ENCODE measurements around the gene FAM107B. TPM values are rescaled to one million over a fixed set of nuclear protein-coding genes. Genes with fewer than 3 reads are reported as not detected.

The FAM107B gene
- total and polyA plus RNA-seq, 10 of the 15 experiments (the other 5 are each of a cell fraction or from before 2014, with no cell fraction given): 22.9 to 162 (median 86.6) TPM

DNA sequence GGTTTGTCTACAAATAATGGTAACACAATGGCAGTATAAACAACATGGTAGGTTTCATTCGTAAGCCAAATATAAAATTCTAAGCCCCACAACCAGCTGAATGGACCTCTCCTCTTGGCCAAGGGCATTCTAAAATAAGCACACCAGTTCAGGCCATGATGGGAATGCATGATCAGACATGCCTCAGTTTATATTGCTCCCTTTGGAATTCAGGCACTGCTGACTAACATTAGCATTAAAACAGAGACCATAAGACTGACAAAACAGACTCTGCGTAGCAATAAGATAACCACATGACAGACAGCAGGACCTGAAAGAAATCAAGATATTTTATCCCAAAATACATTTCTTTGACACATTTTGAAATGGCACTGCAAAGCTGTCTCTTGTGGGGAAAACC, 125.8 kb downstream of the FAM107B start:
- ChIA-PET CTCF (interaction anchor here (0.8 to 2.6 kb wide), 6 partner anchors 9 to 174 kb away, joined by 3 to 10 read pairs (median 4); no protein-coding TSS in a partner anchor), POLR2A (interaction anchor here (13.2 kb wide), 1 partner anchor 37 kb away, joined by 99 read pairs; no protein-coding TSS in a partner anchor), RAD21 (ENCODE audit: unreplicated experiment) (interaction anchor here (1.0 to 3.0 kb wide), 12 partner anchors 8 to 189 kb away, joined by 3 to 14 read pairs (median 4); partner anchors contain the start of genes CDNF, HSPA14 and MSANTD7), SMC1A (ENCODE audit: uncharacterized antibody, unreplicated experiment) (interaction anchor here (0.9 to 4.6 kb wide), 17 partner anchors 10 to 304 kb away, joined by 3 to 45 read pairs (median 4); partner anchors contain the start of genes CDNF, DCLRE1C, HSPA14 and MSANTD7)
- in situ Hi-C loops (cut with MboI): loop anchor here (5.0 kb wide), 1 partner anchor 42 kb away; no protein-coding TSS in a partner anchor
- no peak for FAIRE-seq
- DNase-seq (ENCODE audit: low read depth, low spot score): no peak
- ATAC-seq: no peak
- no peaks in the 10 kb centered on the region for H3K27me3 ChIP-seq (replicated peaks in 1 of 2; ENCODE audit: control insufficient read depth in 2 of 2, insufficient read depth in 2 of 2, low read length in 1 of 2)
- no peaks in the 10 kb centered on the region for H3K79me2 ChIP-seq (ENCODE audit: control insufficient read depth, insufficient read depth, low read length)
- H4K20me1 ChIP-seq (ENCODE audit: control insufficient read depth, insufficient read depth): no peaks in the 10 kb centered on the region
- peaks cover 47% of the 10 kb centered on the region for H3K4me1 ChIP-seq (ENCODE audit: control insufficient read depth, insufficient read depth, low read length)
- H3K27ac ChIP-seq (ENCODE audit: control insufficient read depth, insufficient read depth): peak overlapping the region; percentile 74
- no peaks in the 10 kb centered on the region for H3K9me3 ChIP-seq (replicated peaks; ENCODE audit: control insufficient read depth, insufficient read depth, low read length)
- H3K4me3 ChIP-seq: peak overlapping the region; percentile 59; the same call in 1 of the 2 replicates
- H2AFZ ChIP-seq (ENCODE audit: control insufficient read depth, low read depth, low read length): no peak overlapping the region
- H3K9ac ChIP-seq (ENCODE audit: control insufficient read depth, insufficient read depth, low read length): peak overlapping the region; percentile 47; the same call in 1 of the 2 replicates
- no peaks in the 10 kb centered on the region for H3K36me3 ChIP-seq (ENCODE audit: control insufficient read depth in 2 of 2, insufficient read depth in 2 of 2, low read length in 1 of 2)
- WGBS (ENCODE audit: insufficient coverage, insufficient replicate concordance, low lambda C conversion rate, missing lambda C conversion rate): 63% methylated on average over 2 of the region's 2 CpGs
- H3K4me2 ChIP-seq (ENCODE audit: control insufficient read depth, insufficient read depth): peak overlapping the region; percentile 84
- intact Hi-C loops (cut with micrococcal nuclease; ENCODE audit: unreplicated experiment): loop anchor here (1.0 to 5.0 kb wide), 7 partner anchors 10 to 305 kb away; partner anchors contain the start of gene DCLRE1C
- no TSS peak for BruUV-seq (replicated peaks)
- no peak for TF ChIP-seq YY1 (IDR thresholded peaks at IDR 0.05; ENCODE audit: low read depth, low read length)
- no peak for TF ChIP-seq ZNF207 (IDR thresholded peaks at IDR 0.05; ENCODE audit: borderline replicate concordance)
- no peak for TF ChIP-seq NBN (IDR thresholded peaks at IDR 0.05)
- TF ChIP-seq, protein P1, sequence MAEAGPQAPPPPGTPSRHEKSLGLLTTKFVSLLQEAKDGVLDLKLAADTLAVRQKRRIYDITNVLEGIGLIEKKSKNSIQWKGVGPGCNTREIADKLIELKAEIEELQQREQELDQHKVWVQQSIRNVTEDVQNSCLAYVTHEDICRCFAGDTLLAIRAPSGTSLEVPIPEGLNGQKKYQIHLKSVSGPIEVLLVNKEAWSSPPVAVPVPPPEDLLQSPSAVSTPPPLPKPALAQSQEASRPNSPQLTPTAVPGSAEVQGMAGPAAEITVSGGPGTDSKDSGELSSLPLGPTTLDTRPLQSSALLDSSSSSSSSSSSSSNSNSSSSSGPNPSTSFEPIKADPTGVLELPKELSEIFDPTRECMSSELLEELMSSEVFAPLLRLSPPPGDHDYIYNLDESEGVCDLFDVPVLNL (IDR thresholded peaks at IDR 0.05; ENCODE audit: low read depth, low read length): no peak
- TF ChIP-seq ZZZ3 (IDR thresholded peaks at IDR 0.05; ENCODE audit: control insufficient read depth, insufficient read length, low read depth): no peak
- no peak for TF ChIP-seq POLR2A (IDR thresholded peaks at IDR 0.05; ENCODE audit: low read depth, low read length)
- TF ChIP-seq, protein P2, sequence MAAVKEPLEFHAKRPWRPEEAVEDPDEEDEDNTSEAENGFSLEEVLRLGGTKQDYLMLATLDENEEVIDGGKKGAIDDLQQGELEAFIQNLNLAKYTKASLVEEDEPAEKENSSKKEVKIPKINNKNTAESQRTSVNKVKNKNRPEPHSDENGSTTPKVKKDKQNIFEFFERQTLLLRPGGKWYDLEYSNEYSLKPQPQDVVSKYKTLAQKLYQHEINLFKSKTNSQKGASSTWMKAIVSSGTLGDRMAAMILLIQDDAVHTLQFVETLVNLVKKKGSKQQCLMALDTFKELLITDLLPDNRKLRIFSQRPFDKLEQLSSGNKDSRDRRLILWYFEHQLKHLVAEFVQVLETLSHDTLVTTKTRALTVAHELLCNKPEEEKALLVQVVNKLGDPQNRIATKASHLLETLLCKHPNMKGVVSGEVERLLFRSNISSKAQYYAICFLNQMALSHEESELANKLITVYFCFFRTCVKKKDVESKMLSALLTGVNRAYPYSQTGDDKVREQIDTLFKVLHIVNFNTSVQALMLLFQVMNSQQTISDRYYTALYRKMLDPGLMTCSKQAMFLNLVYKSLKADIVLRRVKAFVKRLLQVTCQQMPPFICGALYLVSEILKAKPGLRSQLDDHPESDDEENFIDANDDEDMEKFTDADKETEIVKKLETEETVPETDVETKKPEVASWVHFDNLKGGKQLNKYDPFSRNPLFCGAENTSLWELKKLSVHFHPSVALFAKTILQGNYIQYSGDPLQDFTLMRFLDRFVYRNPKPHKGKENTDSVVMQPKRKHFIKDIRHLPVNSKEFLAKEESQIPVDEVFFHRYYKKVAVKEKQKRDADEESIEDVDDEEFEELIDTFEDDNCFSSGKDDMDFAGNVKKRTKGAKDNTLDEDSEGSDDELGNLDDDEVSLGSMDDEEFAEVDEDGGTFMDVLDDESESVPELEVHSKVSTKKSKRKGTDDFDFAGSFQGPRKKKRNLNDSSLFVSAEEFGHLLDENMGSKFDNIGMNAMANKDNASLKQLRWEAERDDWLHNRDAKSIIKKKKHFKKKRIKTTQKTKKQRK (IDR thresholded peaks at IDR 0.05; ENCODE audit: low read depth, low read length): no peak
- no peak for TF ChIP-seq MYB (IDR thresholded peaks at IDR 0.05; ENCODE audit: borderline replicate concordance, low read depth, low read length)
- TF ChIP-seq NFXL1 (IDR thresholded peaks at IDR 0.05; ENCODE audit: borderline replicate concordance): no peak
- TF ChIP-seq, protein P3, sequence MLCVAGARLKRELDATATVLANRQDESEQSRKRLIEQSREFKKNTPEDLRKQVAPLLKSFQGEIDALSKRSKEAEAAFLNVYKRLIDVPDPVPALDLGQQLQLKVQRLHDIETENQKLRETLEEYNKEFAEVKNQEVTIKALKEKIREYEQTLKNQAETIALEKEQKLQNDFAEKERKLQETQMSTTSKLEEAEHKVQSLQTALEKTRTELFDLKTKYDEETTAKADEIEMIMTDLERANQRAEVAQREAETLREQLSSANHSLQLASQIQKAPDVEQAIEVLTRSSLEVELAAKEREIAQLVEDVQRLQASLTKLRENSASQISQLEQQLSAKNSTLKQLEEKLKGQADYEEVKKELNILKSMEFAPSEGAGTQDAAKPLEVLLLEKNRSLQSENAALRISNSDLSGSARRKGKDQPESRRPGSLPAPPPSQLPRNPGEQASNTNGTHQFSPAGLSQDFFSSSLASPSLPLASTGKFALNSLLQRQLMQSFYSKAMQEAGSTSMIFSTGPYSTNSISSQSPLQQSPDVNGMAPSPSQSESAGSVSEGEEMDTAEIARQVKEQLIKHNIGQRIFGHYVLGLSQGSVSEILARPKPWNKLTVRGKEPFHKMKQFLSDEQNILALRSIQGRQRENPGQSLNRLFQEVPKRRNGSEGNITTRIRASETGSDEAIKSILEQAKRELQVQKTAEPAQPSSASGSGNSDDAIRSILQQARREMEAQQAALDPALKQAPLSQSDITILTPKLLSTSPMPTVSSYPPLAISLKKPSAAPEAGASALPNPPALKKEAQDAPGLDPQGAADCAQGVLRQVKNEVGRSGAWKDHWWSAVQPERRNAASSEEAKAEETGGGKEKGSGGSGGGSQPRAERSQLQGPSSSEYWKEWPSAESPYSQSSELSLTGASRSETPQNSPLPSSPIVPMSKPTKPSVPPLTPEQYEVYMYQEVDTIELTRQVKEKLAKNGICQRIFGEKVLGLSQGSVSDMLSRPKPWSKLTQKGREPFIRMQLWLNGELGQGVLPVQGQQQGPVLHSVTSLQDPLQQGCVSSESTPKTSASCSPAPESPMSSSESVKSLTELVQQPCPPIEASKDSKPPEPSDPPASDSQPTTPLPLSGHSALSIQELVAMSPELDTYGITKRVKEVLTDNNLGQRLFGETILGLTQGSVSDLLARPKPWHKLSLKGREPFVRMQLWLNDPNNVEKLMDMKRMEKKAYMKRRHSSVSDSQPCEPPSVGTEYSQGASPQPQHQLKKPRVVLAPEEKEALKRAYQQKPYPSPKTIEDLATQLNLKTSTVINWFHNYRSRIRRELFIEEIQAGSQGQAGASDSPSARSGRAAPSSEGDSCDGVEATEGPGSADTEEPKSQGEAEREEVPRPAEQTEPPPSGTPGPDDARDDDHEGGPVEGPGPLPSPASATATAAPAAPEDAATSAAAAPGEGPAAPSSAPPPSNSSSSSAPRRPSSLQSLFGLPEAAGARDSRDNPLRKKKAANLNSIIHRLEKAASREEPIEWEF (IDR thresholded peaks at IDR 0.05; ENCODE audit: insufficient replicate concordance, low read depth, low read length): no peak
- TF ChIP-seq EGR1 (IDR thresholded peaks at IDR 0.05; ENCODE audit: borderline replicate concordance in 1 of 2, low read depth in 2 of 2, low read length in 2 of 2): no peak
- no peak for TF ChIP-seq RFX5 (IDR thresholded peaks at IDR 0.05; ENCODE audit: low read depth, low read length)
- TF ChIP-seq HDGF (IDR thresholded peaks at IDR 0.05): no peak
- no peak for TF ChIP-seq IRF4 (IDR thresholded peaks at IDR 0.05; ENCODE audit: low read depth, low read length)
- TF ChIP-seq SUZ12 (IDR thresholded peaks at IDR 0.05; ENCODE audit: unreplicated experiment): no peak

Measured in GM12878 (cell line).